ENCODE measurements around the gene SIM1. TPM values are rescaled to one million over a fixed set of nuclear protein-coding genes. Genes with fewer than 3 reads are reported as not detected.

SIM1 gene
- total and polyA plus RNA-seq, 8 donors: 1.5 to 6.0 (median 4.1) TPM

DNA sequence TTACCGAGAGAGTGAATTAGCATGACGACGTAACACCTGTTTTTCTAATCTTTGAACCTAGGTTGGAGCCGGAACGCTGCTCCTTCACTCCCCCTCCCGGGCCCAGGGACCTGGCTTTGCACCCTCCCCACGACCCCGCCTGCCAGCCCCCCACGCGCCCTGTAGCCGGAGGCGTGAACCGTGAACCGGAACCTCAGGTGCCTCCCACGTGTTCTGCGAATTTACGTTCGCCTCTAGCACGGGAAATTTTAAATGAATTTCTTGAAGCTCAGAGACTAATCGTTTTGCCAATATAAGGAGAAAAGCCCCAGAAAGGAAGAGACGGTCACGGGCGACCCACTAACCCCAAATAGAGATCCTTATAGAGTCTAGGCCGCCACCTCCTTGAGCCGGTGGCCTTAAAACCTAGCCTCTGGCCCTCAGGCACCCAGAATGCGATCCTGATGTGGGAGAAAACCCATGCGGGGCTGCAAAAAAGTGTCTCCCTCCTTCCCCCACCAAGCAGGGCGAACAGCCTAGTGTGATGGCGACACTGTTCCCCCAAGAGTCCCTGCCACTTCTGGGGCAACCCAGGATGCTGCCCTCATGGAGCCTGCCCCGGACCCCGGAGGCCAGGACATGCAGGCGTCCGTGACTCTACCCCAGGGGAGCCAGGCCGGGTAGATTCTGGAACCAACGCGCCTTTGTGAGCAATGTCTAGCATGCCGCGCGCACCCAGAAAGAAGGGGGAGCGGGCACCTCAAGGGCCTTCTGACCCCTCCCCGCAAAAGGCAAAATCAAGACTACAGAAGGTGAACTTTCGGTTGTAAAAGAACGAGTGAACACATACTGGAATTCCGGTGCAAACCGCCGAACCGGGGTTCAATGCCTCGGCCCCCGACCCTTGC is 2.7 kb upstream of the SIM1 start:
- Histone ChIP-seq H3K4me1 (no peaks in the 10 kb centered on the region), H3K27me3 (peaks cover 0 to 24% (median 6%) of the 10 kb centered on the region in 4 donors), H3K4me3 (no peak overlapping the region), H3K36me3 (no peaks in the 10 kb centered on the region), H3K27ac (no peak overlapping the region), H3K9me3 (no peaks in the 10 kb centered on the region)
- intact Hi-C loops (cut with DNase I): no loop called here
- ATAC-seq: no peak
- FAIRE-seq: no peak
- peak in 1 of 6 donors; percentile 56 for DNase-seq
- TF ChIP-seq, protein P1, sequence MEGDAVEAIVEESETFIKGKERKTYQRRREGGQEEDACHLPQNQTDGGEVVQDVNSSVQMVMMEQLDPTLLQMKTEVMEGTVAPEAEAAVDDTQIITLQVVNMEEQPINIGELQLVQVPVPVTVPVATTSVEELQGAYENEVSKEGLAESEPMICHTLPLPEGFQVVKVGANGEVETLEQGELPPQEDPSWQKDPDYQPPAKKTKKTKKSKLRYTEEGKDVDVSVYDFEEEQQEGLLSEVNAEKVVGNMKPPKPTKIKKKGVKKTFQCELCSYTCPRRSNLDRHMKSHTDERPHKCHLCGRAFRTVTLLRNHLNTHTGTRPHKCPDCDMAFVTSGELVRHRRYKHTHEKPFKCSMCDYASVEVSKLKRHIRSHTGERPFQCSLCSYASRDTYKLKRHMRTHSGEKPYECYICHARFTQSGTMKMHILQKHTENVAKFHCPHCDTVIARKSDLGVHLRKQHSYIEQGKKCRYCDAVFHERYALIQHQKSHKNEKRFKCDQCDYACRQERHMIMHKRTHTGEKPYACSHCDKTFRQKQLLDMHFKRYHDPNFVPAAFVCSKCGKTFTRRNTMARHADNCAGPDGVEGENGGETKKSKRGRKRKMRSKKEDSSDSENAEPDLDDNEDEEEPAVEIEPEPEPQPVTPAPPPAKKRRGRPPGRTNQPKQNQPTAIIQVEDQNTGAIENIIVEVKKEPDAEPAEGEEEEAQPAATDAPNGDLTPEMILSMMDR (IDR thresholded peaks at IDR 0.05): no peak
- 75 to 78% methylated on average over 46 to 49 of the region's 49 CpGs for WGBS, 2 donors

DNA sequence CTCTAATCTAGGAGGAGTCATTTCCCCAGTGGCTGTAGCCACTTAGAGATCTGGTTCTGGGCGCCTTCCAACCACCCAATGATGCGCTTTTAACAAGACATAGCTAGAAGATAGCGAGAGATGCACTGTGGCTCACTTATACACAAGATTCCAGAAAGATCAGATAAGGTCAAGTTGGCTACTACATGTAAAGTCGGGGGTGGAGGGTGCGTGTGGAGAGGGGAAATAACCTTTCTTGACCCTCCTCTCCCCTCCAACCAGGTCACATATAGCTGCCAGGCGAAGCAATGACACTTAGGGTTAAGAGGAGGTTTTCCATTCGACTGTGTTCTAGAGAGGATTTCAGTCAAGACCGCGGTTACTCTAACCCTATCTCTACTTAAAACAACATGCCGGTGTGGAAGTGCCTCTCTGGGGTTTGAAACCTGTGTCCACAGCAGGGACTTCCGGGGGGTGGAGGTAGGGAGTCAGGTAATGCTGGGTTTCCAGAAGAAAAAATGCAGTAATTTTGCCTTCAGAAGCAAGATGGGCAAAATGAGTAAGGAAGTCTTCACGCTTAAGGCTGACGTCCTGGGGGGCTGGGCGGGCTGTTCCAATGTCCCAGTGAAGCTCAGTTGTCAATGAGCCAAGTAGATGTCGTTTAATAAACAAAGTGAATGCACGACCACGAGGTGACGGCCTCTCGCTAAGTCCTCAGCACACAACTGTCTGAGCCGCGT is 1.8 kb upstream of the SIM1 start:
- no peaks in the 10 kb centered on the region for H3K36me3 ChIP-seq
- peaks cover 0 to 30% (median 6%) of the 10 kb centered on the region in 4 donors for H3K27me3 ChIP-seq
- no peak for ATAC-seq
- DNase-seq: no peak
- no peaks in the 10 kb centered on the region for H3K4me1 ChIP-seq
- H3K9me3 ChIP-seq: no peaks in the 10 kb centered on the region
- peak overlapping the region in 1 of 4 donors; percentile 44 for H3K4me3 ChIP-seq
- 56 to 59% methylated on average over 21 of the region's 21 CpGs for WGBS, 2 donors
- FAIRE-seq: no peak
- TF ChIP-seq, protein P1 (IDR thresholded peaks at IDR 0.05): no peak
- peak overlapping the region in 2 of 4 donors; percentile 80 to 94 for H3K27ac ChIP-seq
- intact Hi-C loops (cut with DNase I): no loop called here

DNA sequence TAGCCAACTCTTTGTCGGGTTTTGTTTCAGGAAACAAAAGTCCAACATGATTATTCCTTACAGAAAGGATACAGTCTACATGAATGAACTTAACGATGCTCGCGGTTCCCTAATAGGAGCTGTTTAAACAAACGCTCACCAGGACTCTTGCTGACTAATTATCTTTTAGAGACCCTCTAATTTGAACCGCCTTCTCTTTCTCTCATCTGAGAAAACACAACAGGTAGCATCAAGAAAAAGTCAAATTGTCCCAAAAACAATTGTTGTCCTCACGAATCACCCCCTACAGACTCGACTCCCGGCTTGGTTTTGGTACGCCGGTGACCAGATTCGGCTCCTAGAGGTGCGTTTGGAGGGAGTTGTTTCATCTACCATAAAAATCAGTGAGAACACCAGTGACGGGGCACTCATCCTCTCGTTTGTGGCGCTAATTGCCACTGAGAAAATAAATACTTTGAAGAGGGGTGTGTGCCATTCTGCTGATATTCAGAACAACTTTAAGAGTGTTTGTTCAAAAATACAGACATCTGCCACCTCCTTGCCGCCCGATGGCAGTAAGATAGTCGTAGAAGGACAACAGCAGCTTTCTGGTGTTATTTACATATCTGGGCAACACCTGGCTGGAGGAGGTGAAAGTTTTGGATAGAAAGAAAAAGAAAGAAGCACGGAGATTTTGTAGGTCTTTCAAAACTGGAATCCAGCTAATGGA is 1.1 kb upstream of the SIM1 start:
- FAIRE-seq (no peak), ATAC-seq (no peak), DNase-seq (no peak)
- Histone ChIP-seq H3K27ac (peak overlapping the region; percentile 54 to 94 (median 83)), H3K4me3 (peak overlapping the region in 3 of 4 donors; percentile 26 to 53 (median 44)), H3K4me1 (no peaks in the 10 kb centered on the region), H3K36me3 (no peaks in the 10 kb centered on the region), H3K27me3 (peaks cover 0 to 34% (median 7%) of the 10 kb centered on the region in 4 donors), H3K9me3 (no peaks in the 10 kb centered on the region)
- intact Hi-C loops (cut with DNase I): no loop called here
- TF ChIP-seq, protein P1 (IDR thresholded peaks at IDR 0.05): no peak
- 44 to 48% methylated on average over 20 of the region's 20 CpGs for WGBS, 2 donors

- TF ChIP-seq, protein P1 (IDR thresholded peaks at IDR 0.05): no peak
- H3K9me3 ChIP-seq: no peaks in the 10 kb centered on the region
- peak overlapping the region; percentile 57 to 94 (median 80) for H3K27ac ChIP-seq
- FAIRE-seq (no peak), ATAC-seq (peak; percentile 32 to 51 (median 44)), DNase-seq (peak in 4 of 6 donors; percentile 17 to 76 (median 59))
- H3K4me3 ChIP-seq: peak overlapping the region; percentile 5 to 53 (median 35)
- H3K27me3 ChIP-seq: peaks cover 0 to 46% (median 13%) of the 10 kb centered on the region in 4 donors
- 4 to 5% methylated on average over 43 to 46 of the region's 46 CpGs for WGBS, 2 donors
- intact Hi-C loops (cut with DNase I): no loop called here
- no peaks in the 10 kb centered on the region for H3K36me3 ChIP-seq
- H3K4me1 ChIP-seq: no peaks in the 10 kb centered on the region
Observed at GRCh38 chr6:100464162-100464851, 414 bp downstream of the SIM1 start.
